Urinary bladder (tissue), 4 donors: Measurements from ENCODE around the gene IKZF3. TPM values are rescaled to one million over a fixed set of nuclear protein-coding genes. Genes with fewer than 3 reads are reported as not detected.
"Not testable (repeated sequence)": the region's sequence is repeated elsewhere in the genome, so short reads cannot be mapped to it uniquely, and the experiment has no call there.

Source experiments
- DNase-seq: peaks from one replicate; pipeline ENCODE4 v3.0.0-alpha.2; 2015; ENCODE audit errors: extremely low spot score
- H3K27ac ChIP-seq: one replicate; pipeline ENCODE4 v1.5.1; 2013; ENCODE audit warnings: low read depth, mild to moderate bottlenecking, moderate library complexity
- H3K36me3 ChIP-seq: one replicate; pipeline ENCODE4 v1.6.1; 2013; ENCODE audit warnings: mild to moderate bottlenecking, moderate library complexity; ENCODE audit not compliant: insufficient read depth
- H3K4me1 ChIP-seq: one replicate; pipeline ENCODE4 v1.6.1; 2013; ENCODE audit warnings: mild to moderate bottlenecking, moderate library complexity; ENCODE audit not compliant: insufficient read depth
- H3K4me3 ChIP-seq: one replicate; pipeline ENCODE4 v1.5.1; 2013; ENCODE audit warnings: low read depth, low read length
- WGBS: extraction: QIAGEN DNeasy Blood & Tissue Kit; methylation state at CpG from one replicate; pipeline ENCODE4 v1.1.7; 2013; 5-methylcytosine and 5-hydroxymethylcytosine counted together
- polyA plus RNA-seq: library from polyadenylated mRNA; stranded (reverse); fragments of 200-250 nt; gene quantifications from one replicate; pipeline ENCODE4 v1.2.3, GENCODE V29; 2013
- total RNA-seq: library from RNA; depleted of rRNA; stranded (reverse); fragments of >200 nt; gene quantifications from one replicate; pipeline ENCODE4 v1.2.3, GENCODE V29; 2014
- donor health status: healthy with polysubstance abuse.
- donor health status: healthy.

IKZF3 gene
- total and polyA plus RNA-seq, 2 donors = 0.58 to 1.2 TPM

GRCh38 chr17:39868554-39868942 is 4.4 kb upstream of the IKZF3 start:
- WGBS = 74% methylated on average over 17 of the region's 17 CpGs
- H3K4me1 ChIP-seq = no peaks in the 10 kb centered on the region
- H3K27ac ChIP-seq = no peak overlapping the region
- H3K4me3 ChIP-seq = no peak overlapping the region
- DNase-seq = no peak
- H3K36me3 ChIP-seq = no peaks in the 10 kb centered on the region

DNA sequence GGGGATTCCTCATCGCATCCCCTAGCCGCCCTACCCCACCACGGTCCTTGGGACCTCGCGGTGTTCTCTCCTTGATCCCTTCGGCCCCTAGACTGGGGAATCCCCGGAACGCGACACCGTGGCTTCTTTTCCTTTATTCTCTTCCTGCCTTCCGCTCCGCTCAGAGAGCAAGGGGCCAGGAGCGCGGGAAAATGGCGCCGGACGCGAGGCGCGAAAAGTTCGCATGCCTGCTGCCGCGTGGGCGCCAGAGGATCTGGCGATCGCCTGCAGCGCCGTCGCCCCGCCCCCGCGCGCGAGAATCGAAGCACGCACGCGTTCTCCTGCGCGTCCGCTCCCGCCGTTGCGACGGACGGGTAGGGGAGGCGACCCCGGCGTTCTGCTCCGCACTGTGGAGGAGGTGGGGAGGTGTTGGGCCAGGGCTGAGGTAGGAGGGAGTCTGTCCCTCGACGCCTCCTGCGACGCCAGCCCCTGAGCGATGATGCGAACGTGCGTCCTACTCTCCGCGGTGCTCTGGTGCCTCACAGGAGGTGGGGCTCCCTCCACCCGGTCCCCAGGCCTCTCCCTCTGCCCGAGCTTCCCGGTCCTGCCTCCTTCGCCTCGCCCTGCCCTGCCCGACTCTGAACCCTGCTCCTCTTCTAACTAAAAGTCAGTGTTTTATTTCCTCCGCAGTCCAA is 3.9 kb upstream of the IKZF3 start, which contains the start of gene ZPBP2:
TSS of gene ZPBP2 (plus strand) at position 323 of the 674 bp plus-strand sequence. CDS start at position 476, 153 bp downstream.
- no peak within 1 kb of the TSS for H3K4me3 ChIP-seq
- no peak within 1 kb of the TSS for H3K27ac ChIP-seq
- no peaks in the 10 kb centered on the region for H3K36me3 ChIP-seq
- 23% methylated on average over 67 of the region's 67 CpGs for WGBS
- no peak for DNase-seq
- no peaks in the 10 kb centered on the region for H3K4me1 ChIP-seq

DNA sequence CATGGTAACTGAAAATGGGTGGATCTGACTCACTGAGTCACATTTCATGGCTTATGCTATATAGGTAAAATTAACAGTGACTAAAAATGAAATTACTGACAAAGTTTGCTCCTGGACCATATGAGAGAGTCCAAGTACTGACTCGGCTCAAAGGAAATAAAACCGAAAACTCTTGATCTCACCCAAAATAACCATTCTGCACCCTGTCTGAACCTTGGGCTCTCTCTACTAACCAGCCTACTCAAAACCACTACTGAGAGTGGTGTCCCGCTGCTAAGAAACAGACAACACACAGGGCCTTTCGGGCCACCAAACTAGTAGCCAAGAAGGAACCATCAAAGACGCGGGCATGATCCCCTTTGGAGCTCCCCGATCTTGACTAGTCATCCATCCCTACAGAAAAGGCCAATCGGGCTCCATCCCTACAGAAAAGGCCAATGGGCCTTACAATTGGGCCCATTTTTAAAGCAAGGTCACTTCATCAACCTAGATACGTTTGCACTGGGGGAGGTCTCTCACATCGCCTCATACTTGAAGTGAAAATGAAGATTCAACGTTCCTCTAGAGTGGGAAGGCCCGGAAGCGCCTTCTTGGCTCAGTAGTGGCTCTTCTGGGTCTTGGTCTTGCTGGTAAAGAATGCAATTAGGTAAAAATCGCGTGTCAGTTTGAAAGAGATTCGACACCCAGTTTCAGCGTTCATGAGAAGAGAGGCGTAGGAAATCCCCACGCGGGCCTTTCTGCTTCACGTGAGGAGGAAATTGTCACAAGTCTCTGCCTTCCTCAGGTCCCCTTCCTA is 3.2 kb upstream of the IKZF3 start:
- H3K36me3 ChIP-seq = no peaks in the 10 kb centered on the region
- no peak overlapping the region for H3K4me3 ChIP-seq
- no peaks in the 10 kb centered on the region for H3K4me1 ChIP-seq
- DNase-seq = no peak
- 82% methylated on average over 21 of the region's 21 CpGs for WGBS
- no peak overlapping the region for H3K27ac ChIP-seq

GRCh38 chr17:39866013-39866730 is 2.1 kb upstream of the IKZF3 start:
- Histone ChIP-seq H3K36me3 (no peaks in the 10 kb centered on the region), H3K4me3 (no peak overlapping the region), H3K4me1 (no peaks in the 10 kb centered on the region), H3K27ac (no peak overlapping the region)
- WGBS = 85% methylated on average over 8 of the region's 8 CpGs
- DNase-seq = no peak

DNA sequence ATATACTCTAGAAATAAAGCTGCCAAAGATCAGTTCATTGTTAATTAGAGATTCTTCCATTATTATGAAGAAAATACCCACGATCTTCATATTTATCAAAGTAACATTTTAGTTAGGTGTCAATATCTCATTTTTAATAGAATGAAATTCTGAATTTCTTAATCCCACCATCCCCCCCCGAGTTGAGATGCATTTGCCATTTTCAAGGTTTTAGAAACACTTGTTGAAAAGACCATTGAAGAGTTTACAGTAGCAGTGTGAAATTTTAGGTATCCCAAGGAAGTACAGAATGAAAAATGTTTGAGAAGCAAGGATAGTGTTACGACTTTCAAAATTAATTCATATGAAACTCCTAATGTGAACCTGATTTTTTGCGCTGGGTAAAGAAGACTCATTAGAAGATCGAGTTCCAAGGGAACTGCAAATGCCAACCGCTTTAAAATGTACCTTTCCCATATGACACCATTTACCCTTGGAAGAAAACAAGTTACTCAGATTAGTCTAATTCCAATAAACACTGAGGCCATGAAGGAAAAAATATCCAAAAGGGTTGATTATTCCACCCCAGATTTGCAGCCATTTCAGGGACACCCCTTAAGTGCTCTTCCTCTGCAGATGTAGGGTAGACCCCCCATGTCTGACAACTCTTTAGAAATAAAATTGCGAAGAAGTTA is 731 bp downstream of the IKZF3 start:
- DNase-seq = no peak
- no peak overlapping the region for H3K27ac ChIP-seq
- no peaks in the 10 kb centered on the region for H3K4me1 ChIP-seq
- H3K36me3 ChIP-seq = no peaks in the 10 kb centered on the region
- H3K4me3 ChIP-seq = peak overlapping the region; percentile 30
- WGBS = 60% methylated on average over 7 of the region's 7 CpGs

GRCh38 chr17:39861235-39861634 is 2.9 kb downstream of the IKZF3 start:
- Histone ChIP-seq H3K4me3 (peak overlapping the region; percentile 9), H3K4me1 (no peaks in the 10 kb centered on the region), H3K36me3 (no peaks in the 10 kb centered on the region), H3K27ac (no peak overlapping the region)
- WGBS = 85% methylated on average over 5 of the region's 5 CpGs
- no peak for DNase-seq

GRCh38 chr17:39855911-39856649 is 8.0 kb downstream of the IKZF3 start:
- DNase-seq, H3K27ac ChIP-seq, H3K4me3 ChIP-seq, H3K4me1 ChIP-seq, H3K36me3 ChIP-seq: not testable (repeated sequence)
- WGBS = 81% methylated on average over 9 of the region's 9 CpGs

GRCh38 chr17:39854909-39855308 is 9.2 kb downstream of the IKZF3 start:
- Histone ChIP-seq H3K4me1 (no peaks in the 10 kb centered on the region), H3K27ac (no peak overlapping the region), H3K36me3 (no peaks in the 10 kb centered on the region), H3K4me3 (no peak overlapping the region)
- DNase-seq = no peak
- WGBS = 71% methylated on average over 2 of the region's 2 CpGs

DNA sequence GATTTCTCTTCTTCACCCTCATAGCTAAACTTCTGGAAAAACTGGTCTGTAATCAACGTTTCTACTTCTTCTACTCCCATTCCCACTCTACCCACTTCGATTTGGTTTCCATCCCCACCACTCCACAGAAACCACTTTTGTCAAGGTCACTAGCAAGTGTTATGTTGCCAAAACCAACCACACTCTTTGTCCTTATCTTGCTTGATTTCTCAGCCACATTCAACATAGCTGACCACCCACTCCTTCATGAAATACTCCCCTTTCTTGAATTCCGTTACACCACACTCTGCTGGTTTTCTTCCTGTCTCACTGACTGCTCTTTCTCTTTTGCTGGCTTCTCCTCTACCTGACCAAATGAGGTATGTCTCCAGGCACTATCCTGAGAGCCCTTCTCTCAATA is 11.9 kb downstream of the IKZF3 start:
- Histone ChIP-seq H3K36me3 (no peaks in the 10 kb centered on the region), H3K4me3 (no peak overlapping the region), H3K27ac (no peak overlapping the region), H3K4me1 (no peaks in the 10 kb centered on the region)
- DNase-seq = no peak
- WGBS = 56% methylated on average over 3 of the region's 3 CpGs

GRCh38 chr17:39850186-39850585 is 13.9 kb downstream of the IKZF3 start:
- not testable (repeated sequence) for H3K27ac ChIP-seq, H3K4me3 ChIP-seq, DNase-seq, H3K36me3 ChIP-seq, H3K4me1 ChIP-seq

GRCh38 chr17:39848600-39848999 is 15.5 kb downstream of the IKZF3 start:
- WGBS = 68% methylated on average over 4 of the region's 4 CpGs
- Histone ChIP-seq H3K4me1 (no peaks in the 10 kb centered on the region), H3K4me3 (no peak overlapping the region), H3K36me3 (no peaks in the 10 kb centered on the region), H3K27ac (no peak overlapping the region)
- no peak for DNase-seq

DNA sequence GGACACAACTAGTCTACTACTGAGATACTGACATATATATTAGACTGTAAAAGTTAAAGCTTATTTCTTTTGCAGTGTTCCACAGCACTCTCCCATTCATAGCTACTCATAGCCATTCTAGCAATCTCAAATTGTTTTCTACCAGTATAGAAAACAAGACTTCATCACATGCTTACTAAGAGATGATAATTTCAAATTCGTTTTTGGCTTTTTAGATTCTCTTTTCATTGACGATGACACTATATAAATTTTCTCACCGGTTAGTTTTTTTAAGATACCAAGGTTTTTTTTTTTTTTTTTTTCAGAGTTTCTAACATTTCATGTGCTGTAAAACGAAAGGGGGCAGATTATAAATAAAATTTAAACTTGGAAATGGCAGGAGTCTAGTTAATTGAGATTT is 17.9 kb downstream of the IKZF3 start:
- H3K4me3 ChIP-seq = no peak overlapping the region

More for the DNA sequence above, 17.9 kb downstream of the IKZF3 start:
- Histone ChIP-seq H3K27ac (no peak overlapping the region), H3K36me3 (no peaks in the 10 kb centered on the region), H3K4me1 (no peaks in the 10 kb centered on the region)
- 73% methylated on average over 4 of the region's 4 CpGs for WGBS
- DNase-seq = no peak
